Endodermal cell (in vitro differentiated cells): ENCODE results near the gene HSP90AA1. TPM values are rescaled to one million over a fixed set of nuclear protein-coding genes. Genes with fewer than 3 reads are reported as not detected.

Experiments
- DNase-seq: peaks from one replicate; pipeline ENCODE4 v3.0.0-alpha.2; 2017
- H3K27ac ChIP-seq: 2 replicates; pipeline ENCODE4 v1.5.1; 2013; ENCODE audit warnings: mild to moderate bottlenecking, low read depth, low read length, moderate library complexity
- H3K27me3 ChIP-seq: 2 replicates; pipeline ENCODE4 v1.6.1; 2013; ENCODE audit warnings: mild to moderate bottlenecking, low read length, moderate library complexity; ENCODE audit not compliant: insufficient read depth, control insufficient read depth, poor library complexity, severe bottlenecking
- H3K36me3 ChIP-seq: 2 replicates; pipeline ENCODE4 v1.7.0; 2013; ENCODE audit warnings: mild to moderate bottlenecking, low read length, moderate library complexity; ENCODE audit not compliant: control insufficient read depth, insufficient read depth
- H3K4me1 ChIP-seq: one replicate; pipeline ENCODE4 v1.7.0; 2013; ENCODE audit warnings: low read length; ENCODE audit not compliant: control insufficient read depth, insufficient read depth
- H3K4me3 ChIP-seq: 2 replicates; pipeline ENCODE4 v1.5.1; 2013; ENCODE audit warnings: mild to moderate bottlenecking, low read length, moderate library complexity
- H3K9ac ChIP-seq: 2 replicates; pipeline ENCODE4 v1.6.1; 2013; ENCODE audit warnings: mild to moderate bottlenecking, low read length, moderate library complexity; ENCODE audit not compliant: poor library complexity, severe bottlenecking; ENCODE audit errors: extremely low read depth
- H3K9me3 ChIP-seq: 2 replicates; pipeline ENCODE4 v1.6.1; 2013; ENCODE audit warnings: mild to moderate bottlenecking, low read length, moderate library complexity; ENCODE audit not compliant: control insufficient read depth
- H3K27ac Mint-ChIP-seq: 2 replicates; pipeline ENCODE4 v1.8.0; 2020; ENCODE audit warnings: mixed read lengths
- H3K27me3 Mint-ChIP-seq: 2 replicates; pipeline ENCODE4 v1.8.0; 2021; ENCODE audit warnings: mild to moderate bottlenecking, mixed read lengths; ENCODE audit not compliant: insufficient read depth
- H3K36me3 Mint-ChIP-seq: 2 replicates; pipeline ENCODE4 v1.8.0; 2020; ENCODE audit warnings: low read depth, mixed read lengths
- H3K4me1 Mint-ChIP-seq: 2 replicates; pipeline ENCODE4 v1.8.0; 2020; ENCODE audit warnings: mixed read lengths
- H3K4me3 Mint-ChIP-seq: 2 replicates; pipeline ENCODE4 v1.8.0; 2020; ENCODE audit warnings: mild to moderate bottlenecking, moderate library complexity, mixed read lengths
- H3K9me3 Mint-ChIP-seq: 2 replicates; pipeline ENCODE4 v1.8.0; 2020; ENCODE audit warnings: mild to moderate bottlenecking, mixed read lengths
- WGBS, 2 experiments: methylation state at CpG; one replicate each; pipeline versions ENCODE4 v1.1.5 to v1.1.7; 2013; ENCODE audit warnings: missing lambda C conversion rate in 2 of 2, mixed read lengths in 1 of 2; ENCODE audit not compliant: insufficient coverage in 1 of 2, insufficient read length in 1 of 2; 5-methylcytosine and 5-hydroxymethylcytosine counted together
- total RNA-seq, 2 donors: library from RNA; stranded (reverse); fragmentation: NEBNext Ultra II Directional in 1 of 2; extraction: Animal tissue kit (Norgen Biotek cat#: 25700) in 1 of 2; gene quantifications; 2 replicates in 1 of 2; 3 replicates in 1 of 2; pipeline ENCODE4 v1.2.1, GENCODE V29; 2021
- TF ChIP-seq, protein P1 (sequence below): fragments of 200-600 bp; sonication (generic); conservative IDR thresholded peaks from 2 replicates; pipeline ENCODE4 v1.5.0; 2021; ENCODE audit warnings: antibody characterized with exemption, mild to moderate bottlenecking

The HSP90AA1 gene
- total RNA-seq, 2 donors from 2014 or later, result 696 to 821 TPM

DNA sequence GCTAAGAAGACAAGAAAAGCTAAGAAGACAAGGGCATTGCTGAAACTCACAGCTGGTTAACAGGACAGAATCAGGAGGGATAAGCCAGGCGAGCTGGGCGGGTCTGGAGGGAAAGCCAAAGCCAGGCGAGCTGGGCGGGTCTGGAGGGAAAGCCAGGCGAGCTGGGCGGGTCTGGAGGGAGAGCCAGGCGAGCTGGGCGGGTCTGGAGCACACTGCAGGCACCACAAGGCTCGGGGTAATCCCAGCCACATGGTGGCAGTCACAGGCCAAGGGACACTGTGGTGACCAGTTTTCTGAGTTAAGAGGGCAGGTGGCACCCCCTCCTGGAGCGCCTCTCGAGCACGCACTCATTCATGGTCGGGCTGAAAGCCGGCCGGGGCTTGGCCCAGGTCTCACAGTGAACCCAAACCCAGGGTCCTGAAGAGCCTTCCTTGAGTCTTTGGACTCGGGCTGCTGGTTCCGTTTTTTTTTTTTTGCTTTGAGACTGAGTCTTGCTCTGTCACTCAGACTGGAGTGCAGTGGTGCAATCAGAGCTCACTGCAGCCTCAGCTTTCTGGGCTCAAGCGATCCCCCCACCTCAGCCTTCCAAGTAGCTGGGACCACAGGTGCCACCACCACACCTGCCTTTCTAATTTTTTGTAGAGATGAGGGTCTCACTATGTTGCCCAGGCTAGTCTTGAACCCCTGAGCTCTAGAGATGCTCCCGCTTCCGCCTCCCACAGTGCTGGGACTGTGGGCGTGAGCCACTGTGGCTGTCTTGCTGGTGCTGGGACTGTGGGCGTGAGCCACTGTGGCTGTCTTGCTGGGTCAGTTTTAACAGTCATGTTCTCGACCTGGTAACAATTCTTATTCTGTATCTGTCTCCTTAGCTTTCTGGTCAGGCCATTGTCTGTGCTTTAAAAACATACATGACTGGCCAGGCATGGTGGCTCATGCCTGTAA lies 40.2 kb downstream of the HSP90AA1 start:
- Mint-ChIP-seq H3K9me3 (no peaks in the 10 kb centered on the region), H3K27ac (peak overlapping the region; percentile 71), H3K4me1 (peaks cover 4% of the 10 kb centered on the region), H3K36me3 (peaks cover 82% of the 10 kb centered on the region), H3K27me3 (no peaks in the 10 kb centered on the region), H3K4me3 (no peak overlapping the region)
- TF ChIP-seq, protein P1, sequence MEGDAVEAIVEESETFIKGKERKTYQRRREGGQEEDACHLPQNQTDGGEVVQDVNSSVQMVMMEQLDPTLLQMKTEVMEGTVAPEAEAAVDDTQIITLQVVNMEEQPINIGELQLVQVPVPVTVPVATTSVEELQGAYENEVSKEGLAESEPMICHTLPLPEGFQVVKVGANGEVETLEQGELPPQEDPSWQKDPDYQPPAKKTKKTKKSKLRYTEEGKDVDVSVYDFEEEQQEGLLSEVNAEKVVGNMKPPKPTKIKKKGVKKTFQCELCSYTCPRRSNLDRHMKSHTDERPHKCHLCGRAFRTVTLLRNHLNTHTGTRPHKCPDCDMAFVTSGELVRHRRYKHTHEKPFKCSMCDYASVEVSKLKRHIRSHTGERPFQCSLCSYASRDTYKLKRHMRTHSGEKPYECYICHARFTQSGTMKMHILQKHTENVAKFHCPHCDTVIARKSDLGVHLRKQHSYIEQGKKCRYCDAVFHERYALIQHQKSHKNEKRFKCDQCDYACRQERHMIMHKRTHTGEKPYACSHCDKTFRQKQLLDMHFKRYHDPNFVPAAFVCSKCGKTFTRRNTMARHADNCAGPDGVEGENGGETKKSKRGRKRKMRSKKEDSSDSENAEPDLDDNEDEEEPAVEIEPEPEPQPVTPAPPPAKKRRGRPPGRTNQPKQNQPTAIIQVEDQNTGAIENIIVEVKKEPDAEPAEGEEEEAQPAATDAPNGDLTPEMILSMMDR, result peak; percentile 92
- WGBS, 2 experiments, result 61 to 89% methylated on average over 10 to 23 of the region's 23 CpGs
- no peaks in the 10 kb centered on the region for H3K27me3 ChIP-seq
- H3K9ac ChIP-seq, result no peak overlapping the region
- H3K4me3 ChIP-seq, result no peak overlapping the region
- no peaks in the 10 kb centered on the region for H3K9me3 ChIP-seq
- peak; percentile 98 for DNase-seq
- peaks cover 75% of the 10 kb centered on the region for H3K36me3 ChIP-seq
- H3K4me1 ChIP-seq, result no peaks in the 10 kb centered on the region
- H3K27ac ChIP-seq, result no peak overlapping the region

DNA sequence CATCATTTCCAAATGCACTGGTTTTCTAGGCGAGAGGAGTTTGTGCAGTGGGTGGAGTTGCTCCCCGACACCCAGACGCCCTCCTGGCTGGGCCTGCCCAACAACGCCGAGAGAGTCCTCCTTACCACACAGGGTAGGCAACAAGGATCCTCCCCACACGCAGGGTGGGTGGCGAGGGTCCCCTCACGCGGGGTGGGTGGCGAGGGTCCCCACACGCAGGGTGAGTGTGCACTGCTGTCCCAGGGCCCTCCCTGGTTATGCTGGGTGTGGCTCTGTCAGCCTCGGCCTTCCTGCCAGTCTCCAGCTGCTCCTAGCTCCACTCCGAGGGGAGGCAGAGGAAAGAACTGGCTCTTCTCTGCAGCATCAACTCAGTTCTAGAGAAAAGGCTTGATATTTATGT lies 42.3 kb downstream of the HSP90AA1 start:
- Mint-ChIP-seq H3K4me1 (peaks cover 4% of the 10 kb centered on the region), H3K27me3 (no peaks in the 10 kb centered on the region), H3K4me3 (no peak overlapping the region), H3K36me3 (peaks cover 84% of the 10 kb centered on the region), H3K9me3 (no peaks in the 10 kb centered on the region), H3K27ac (no peak overlapping the region)
- no peak for DNase-seq
- TF ChIP-seq, protein P1, result no peak
- Histone ChIP-seq H3K27me3 (no peaks in the 10 kb centered on the region), H3K4me3 (no peak overlapping the region), H3K9me3 (no peaks in the 10 kb centered on the region), H3K36me3 (peaks cover 76% of the 10 kb centered on the region), H3K27ac (no peak overlapping the region), H3K4me1 (no peaks in the 10 kb centered on the region), H3K9ac (no peak overlapping the region)
- 86 to 93% methylated on average over 6 to 13 of the region's 13 CpGs for WGBS, 2 experiments

DNA sequence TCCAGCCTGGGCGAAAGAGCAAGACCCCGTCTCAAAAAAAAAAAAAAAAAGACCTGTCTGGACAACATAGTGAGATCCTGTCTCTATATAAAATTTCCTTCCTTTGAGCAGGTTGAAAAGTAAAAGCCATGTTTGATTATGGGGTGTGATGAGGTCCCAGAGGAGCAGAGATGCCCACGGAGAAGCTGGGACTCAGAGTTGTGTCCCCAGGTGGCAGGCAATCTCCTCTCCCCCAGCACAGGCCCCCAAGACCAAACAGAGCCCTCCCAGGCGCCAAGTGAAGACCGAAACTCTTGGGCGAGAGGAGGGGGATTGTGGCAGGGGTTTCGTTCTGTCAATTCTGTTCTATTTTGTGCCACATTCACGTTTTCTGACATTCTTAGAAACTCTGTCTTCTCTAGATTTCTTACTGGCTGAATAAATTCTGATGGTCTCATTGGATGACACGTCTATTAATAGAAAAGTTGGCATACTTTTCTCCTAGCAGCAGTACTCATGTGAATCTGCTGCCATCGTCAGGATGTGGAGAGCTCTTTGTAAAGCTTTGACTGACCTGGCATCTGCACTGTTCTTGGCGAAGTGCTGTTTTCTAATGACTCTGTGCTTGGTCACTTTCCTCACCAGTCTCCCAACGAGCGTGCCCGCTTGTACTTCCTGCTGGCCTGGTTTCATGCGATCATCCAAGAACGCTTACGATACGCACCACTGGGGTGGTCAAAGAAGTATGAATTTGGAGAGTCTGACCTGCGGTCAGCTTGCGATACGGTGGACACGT lies 43.4 kb downstream of the HSP90AA1 start:
- Mint-ChIP-seq H3K4me3 (no peak overlapping the region), H3K27ac (no peak overlapping the region), H3K4me1 (peaks cover 4% of the 10 kb centered on the region), H3K9me3 (no peaks in the 10 kb centered on the region), H3K36me3 (peaks cover 84% of the 10 kb centered on the region), H3K27me3 (no peaks in the 10 kb centered on the region)
- 90 to 97% methylated on average over 14 to 22 of the region's 22 CpGs for WGBS, 2 experiments
- H3K4me1 ChIP-seq, result no peaks in the 10 kb centered on the region
- no peaks in the 10 kb centered on the region for H3K27me3 ChIP-seq
- H3K36me3 ChIP-seq, result peaks cover 76% of the 10 kb centered on the region
- no peaks in the 10 kb centered on the region for H3K9me3 ChIP-seq
- TF ChIP-seq, protein P1, result no peak
- no peak overlapping the region for H3K9ac ChIP-seq
- no peak overlapping the region for H3K4me3 ChIP-seq
- no peak overlapping the region for H3K27ac ChIP-seq
- no peak for DNase-seq
